UCSD-AML1 (cell line): ENCODE data around the gene CRX.
"Not testable (repeated sequence)": the region's sequence is repeated elsewhere in the genome, so short reads cannot be mapped to it uniquely, and the experiment has no call there.

Experiments
- DNase-seq: peaks from one replicate; lab custom pipeline; 2025; ENCODE audit not compliant: unreplicated experiment; lab: John Stamatoyannopoulos, UW

The CRX gene

GRCh38 chr19:47858646-47859285 lies 37.0 kb downstream of the CRX start, which contains the start of gene TPRX2:
Gene TPRX2, plus strand, starts transcription at chr19:47859235. Its CDS starts 12 bp downstream, at chr19:47859247.
- DNase-seq: not testable (repeated sequence)

DNA sequence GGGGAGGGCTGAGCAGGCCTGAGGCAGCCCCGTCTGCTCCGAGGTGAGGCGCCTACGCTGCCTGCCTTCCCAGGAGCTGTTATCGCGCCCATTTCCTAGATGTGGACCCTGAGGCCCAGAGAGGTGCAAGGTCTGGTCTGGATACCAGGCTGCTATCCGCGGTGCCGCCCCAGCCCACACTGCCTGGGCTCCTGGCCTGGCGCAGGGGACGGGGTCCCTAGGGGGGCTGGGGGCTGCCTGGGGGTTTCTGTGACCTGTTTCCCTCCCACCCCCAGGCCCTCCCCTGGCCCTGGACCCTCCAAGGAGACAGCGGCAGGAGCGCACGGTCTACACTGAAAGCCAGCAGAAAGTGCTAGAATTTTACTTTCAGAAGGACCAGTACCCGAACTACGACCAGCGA lies 38.1 kb downstream of the CRX start:
- DNase-seq: not testable (repeated sequence)

GRCh38 chr19:47860602-47861297 lies 39.0 kb downstream of the CRX start:
- DNase-seq: no peak

GRCh38 chr19:47861630-47862029 lies 39.9 kb downstream of the CRX start:
- no peak for DNase-seq

DNA sequence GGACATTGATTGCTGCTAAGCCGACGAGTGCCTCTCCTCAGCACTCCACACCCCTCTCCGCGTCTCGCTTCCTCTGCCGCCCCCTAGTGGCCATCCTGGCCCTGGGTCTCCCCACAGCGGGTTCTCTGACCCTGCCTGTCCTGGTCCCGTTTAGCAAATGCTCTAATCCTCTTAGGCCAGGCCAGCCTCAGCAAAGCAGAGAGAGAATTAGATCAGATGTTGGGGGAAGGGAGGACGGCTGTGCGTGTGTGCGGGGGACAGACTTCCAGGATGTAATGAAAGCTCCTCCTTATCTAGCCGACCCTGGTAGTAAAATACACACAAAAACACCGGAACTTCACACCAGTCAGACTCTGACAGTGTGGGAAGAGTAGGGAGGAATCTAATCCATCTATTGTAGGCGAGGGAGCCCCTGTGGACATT lies 41.8 kb downstream of the CRX start:
- DNase-seq: peak; percentile 78

- DNase-seq: no peak
Observed at GRCh38 chr19:47865166-47865565, 43.4 kb downstream of the CRX start.

DNA sequence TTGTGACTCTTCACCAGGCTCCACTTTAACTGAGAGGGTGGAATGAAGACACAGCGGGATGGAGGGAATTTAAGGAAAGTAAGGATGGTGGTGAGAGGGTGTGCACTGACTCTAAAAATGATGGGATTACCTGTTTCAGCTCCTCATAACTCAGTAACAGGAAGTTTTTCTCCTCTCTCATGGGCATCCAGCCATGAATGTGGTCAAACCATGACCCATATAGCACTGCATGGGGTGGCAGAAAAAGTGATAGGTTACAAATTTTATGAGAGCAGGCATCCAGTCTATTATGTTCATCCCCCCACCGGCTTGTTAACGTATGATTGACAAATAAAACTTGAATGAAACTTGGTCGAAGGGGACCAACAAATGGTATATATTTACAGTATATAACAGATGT lies 57.2 kb downstream of the CRX start:
- no peak for DNase-seq

DNA sequence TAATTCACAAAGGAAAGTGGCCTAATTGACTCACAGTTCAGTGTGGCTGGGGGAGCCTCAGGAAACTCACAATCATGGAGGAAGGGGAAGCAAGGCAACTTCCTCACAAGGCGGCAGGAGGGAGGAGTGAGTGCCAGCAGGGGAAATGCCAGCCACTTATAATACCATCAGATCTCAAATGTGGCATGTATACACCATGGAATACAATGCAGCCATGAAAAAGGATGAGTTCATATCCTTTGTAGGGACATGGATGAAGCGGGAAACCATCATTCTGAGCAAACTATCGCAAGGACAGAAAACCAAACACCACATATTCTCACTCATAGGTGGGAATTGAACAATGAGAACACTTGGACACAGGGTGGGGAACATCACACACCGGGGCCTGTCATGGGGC lies 57.6 kb downstream of the CRX start:
- DNase-seq: not testable (repeated sequence)

- no peak for DNase-seq
Observed at GRCh38 chr19:47881757-47882156, 60.0 kb downstream of the CRX start.

DNA sequence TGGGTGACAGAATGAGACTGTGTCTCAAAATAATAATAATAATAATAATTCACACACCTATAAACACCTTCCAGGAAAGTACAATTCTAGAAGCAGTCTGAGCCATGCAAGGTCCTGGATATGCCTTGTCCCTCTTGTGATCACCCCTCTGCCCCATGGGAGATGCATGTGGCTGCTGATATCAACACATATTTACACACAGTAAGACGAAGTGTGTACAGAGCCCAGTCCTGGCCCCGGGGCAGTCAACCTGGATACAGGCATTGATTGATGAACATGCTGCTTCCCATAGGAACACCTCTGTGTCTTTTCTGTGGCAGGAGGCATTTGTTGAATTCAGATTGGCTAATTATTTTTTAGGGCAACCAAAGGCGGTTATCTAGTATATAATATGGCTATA lies 61.2 kb downstream of the CRX start:
- DNase-seq: no peak

GRCh38 chr19:47885067-47885463 lies 63.3 kb downstream of the CRX start:
- no peak for DNase-seq

DNA sequence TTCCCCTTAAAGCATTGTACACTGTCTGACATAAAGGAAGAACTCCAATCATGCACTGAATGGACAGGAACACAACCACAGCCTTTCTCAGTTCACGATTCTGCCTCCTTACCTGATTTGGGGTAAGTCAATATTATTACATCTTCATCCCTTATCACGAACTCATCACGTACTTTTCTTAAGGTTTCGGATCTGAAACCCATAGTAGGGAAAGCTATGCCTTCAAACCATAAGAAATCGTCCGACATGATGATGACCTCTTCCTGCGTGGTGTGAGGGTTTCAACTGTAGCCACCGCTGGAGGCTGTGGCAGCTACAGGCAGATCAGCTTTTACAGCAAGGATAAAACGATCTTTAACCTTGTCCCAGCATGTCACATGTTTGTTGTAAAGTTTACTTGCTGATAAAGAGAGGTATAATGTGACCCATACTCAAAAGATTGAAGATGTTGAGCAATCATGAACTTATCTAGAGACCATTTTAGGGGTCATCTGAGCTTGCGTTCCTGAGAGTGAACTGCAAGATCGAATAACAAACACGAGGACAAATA lies 64.3 kb downstream of the CRX start, which contains the start of gene SULT2A1:
Gene SULT2A1, minus strand, starts transcription at position 306 of the 550 bp plus-strand sequence. Its CDS starts 58 bp downstream, at position 248.
- DNase-seq: no peak

DNA sequence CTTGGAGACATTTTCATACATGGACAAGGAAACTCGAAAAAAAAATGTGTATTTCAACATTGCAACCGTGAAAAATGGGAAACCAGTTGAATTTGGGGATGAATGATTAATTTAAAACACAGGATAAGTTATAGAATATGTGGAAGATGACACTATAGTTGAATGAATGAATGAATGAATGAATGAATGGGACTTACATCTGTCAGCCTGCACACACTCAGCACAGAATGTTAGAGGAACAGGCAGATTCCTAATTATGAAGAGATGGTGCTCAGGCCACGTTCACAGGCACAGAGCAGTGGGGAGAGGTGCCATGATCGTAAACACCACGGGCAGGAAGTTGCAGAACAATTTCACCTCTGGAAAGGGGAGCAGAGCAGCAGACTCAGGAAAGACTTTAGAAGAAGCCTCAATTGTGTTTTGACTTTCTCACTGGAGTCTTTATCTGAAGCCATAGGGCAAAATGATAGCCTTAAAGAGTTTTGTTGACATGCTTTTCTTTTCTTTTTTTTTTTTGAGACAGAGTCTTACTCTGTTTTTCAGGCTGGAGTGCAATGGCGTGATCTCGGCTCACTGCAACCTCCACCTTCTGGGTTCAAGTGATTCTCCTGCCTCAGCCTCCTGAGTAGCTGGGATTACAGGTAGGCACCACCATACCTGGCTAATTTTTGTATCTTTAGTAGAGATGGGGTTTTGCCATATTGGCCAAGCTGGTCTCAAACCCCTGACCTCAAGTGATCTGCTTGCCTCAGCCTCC lies 69.3 kb downstream of the CRX start:
- no peak for DNase-seq

DNA sequence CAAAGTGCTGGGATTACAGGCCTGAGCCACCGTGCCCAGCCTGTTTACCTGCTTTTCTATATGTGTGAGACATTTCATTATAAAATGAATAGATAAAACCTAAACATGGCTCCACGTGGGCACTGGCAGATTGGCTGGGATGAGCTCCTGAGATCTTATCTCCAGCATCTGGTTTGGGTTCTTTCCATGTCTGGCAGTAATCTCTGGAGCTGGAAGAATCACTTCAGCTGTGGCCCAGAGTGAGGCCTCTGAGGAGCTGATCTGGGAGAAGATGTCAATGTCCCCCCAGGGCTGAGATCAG lies 69.8 kb downstream of the CRX start:
- DNase-seq: no peak

- no peak for DNase-seq
Observed at GRCh38 chr19:47891923-47892666, 70.4 kb downstream of the CRX start.
